Neural crest cell (in vitro differentiated cells): Measurements from ENCODE around the gene STARD3. TPM values are rescaled to one million over a fixed set of nuclear protein-coding genes. Genes with fewer than 3 reads are reported as not detected.

ENCODE experiments used
- DNase-seq: peaks from one replicate; pipeline ENCODE4 v3.0.0; 2021; ENCODE audit warnings: low read depth, mixed read lengths, low spot score
- H3K27ac Mint-ChIP-seq: one replicate; pipeline ENCODE4 v1.8.0; 2021; ENCODE audit warnings: mild to moderate bottlenecking, mixed read lengths; ENCODE audit not compliant: unreplicated experiment
- H3K27me3 Mint-ChIP-seq: 2 replicates; pipeline ENCODE4 v1.8.0; 2021; ENCODE audit warnings: low read depth, mild to moderate bottlenecking, mixed read lengths
- H3K36me3 Mint-ChIP-seq: 2 replicates; pipeline ENCODE4 v1.8.0; 2021; ENCODE audit warnings: low read depth, mild to moderate bottlenecking, mixed read lengths
- H3K4me1 Mint-ChIP-seq: 2 replicates; pipeline ENCODE4 v1.8.0; 2021; ENCODE audit warnings: mixed read lengths
- H3K4me3 Mint-ChIP-seq: one replicate; pipeline ENCODE4 v1.8.0; 2021; ENCODE audit warnings: mild to moderate bottlenecking, mixed read lengths
- H3K9me3 Mint-ChIP-seq: 2 replicates; pipeline ENCODE4 v1.8.0; 2021; ENCODE audit warnings: mixed read lengths
- CTCF ChIP-seq: fragments of 200-600 bp; sonication (generic); conservative IDR thresholded peaks from 2 replicates; pipeline ENCODE4 v1.5.0; 2021; ENCODE audit warnings: antibody characterized with exemption, mild to moderate bottlenecking
- total RNA-seq: library from RNA; stranded (reverse); gene quantifications from 2 replicates; pipeline ENCODE4 v1.2.1, GENCODE V29; 2021

STARD3 gene
- total RNA-seq, 1 donor from 2014 or later: 60.6 TPM

GRCh38 chr17:39617100-39617445 lies 19.9 kb upstream of the STARD3 start:
- Mint-ChIP-seq H3K4me1 (peaks cover 8% of the 10 kb centered on the region), H3K27ac (no peak overlapping the region), H3K36me3 (no peaks in the 10 kb centered on the region), H3K9me3 (no peaks in the 10 kb centered on the region), H3K4me3 (peak overlapping the region; percentile 56), H3K27me3 (peaks cover 92% of the 10 kb centered on the region)
- DNase-seq: no peak
- TF ChIP-seq CTCF: no peak

- Mint-ChIP-seq H3K4me3 (peak overlapping the region; percentile 56), H3K27me3 (peaks cover 95% of the 10 kb centered on the region), H3K9me3 (no peaks in the 10 kb centered on the region), H3K4me1 (peaks cover 10% of the 10 kb centered on the region), H3K27ac (no peak overlapping the region), H3K36me3 (no peaks in the 10 kb centered on the region)
- DNase-seq: no peak
- no peak for TF ChIP-seq CTCF
Measured at GRCh38 chr17:39617446-39618245, 19.3 kb upstream of the STARD3 start.

GRCh38 chr17:39618246-39618913 lies 18.6 kb upstream of the STARD3 start:
- no peaks in the 10 kb centered on the region for H3K9me3 Mint-ChIP-seq
- peaks cover 90% of the 10 kb centered on the region for H3K27me3 Mint-ChIP-seq
- no peak for DNase-seq
- H3K36me3 Mint-ChIP-seq: no peaks in the 10 kb centered on the region
- peaks cover 10% of the 10 kb centered on the region for H3K4me1 Mint-ChIP-seq
- H3K27ac Mint-ChIP-seq: no peak overlapping the region
- no peak for TF ChIP-seq CTCF
- H3K4me3 Mint-ChIP-seq: peak overlapping the region; percentile 88

GRCh38 chr17:39618956-39619785 lies 17.8 kb upstream of the STARD3 start:
- Mint-ChIP-seq H3K9me3 (no peaks in the 10 kb centered on the region), H3K4me3 (peak overlapping the region; percentile 66), H3K27me3 (peaks cover 90% of the 10 kb centered on the region), H3K4me1 (peaks cover 10% of the 10 kb centered on the region), H3K27ac (no peak overlapping the region), H3K36me3 (no peaks in the 10 kb centered on the region)
- DNase-seq: no peak
- TF ChIP-seq CTCF: no peak

GRCh38 chr17:39619786-39620101 lies 17.2 kb upstream of the STARD3 start:
- H3K9me3 Mint-ChIP-seq: no peaks in the 10 kb centered on the region
- H3K4me1 Mint-ChIP-seq: peaks cover 10% of the 10 kb centered on the region
- H3K27me3 Mint-ChIP-seq: peaks cover 90% of the 10 kb centered on the region
- no peaks in the 10 kb centered on the region for H3K36me3 Mint-ChIP-seq
- no peak overlapping the region for H3K4me3 Mint-ChIP-seq
- no peak overlapping the region for H3K27ac Mint-ChIP-seq
- TF ChIP-seq CTCF: no peak
- DNase-seq: no peak
